UCSD-AML1 (cell line): ENCODE results near the gene STX4.
"Not testable (repeated sequence)": the region's sequence is repeated elsewhere in the genome, so short reads cannot be mapped to it uniquely, and the experiment has no call there.

Experiments used
- DNase-seq: peaks from one replicate; lab custom pipeline; 2025; ENCODE audit not compliant: unreplicated experiment; lab: John Stamatoyannopoulos, UW

The STX4 gene

DNA sequence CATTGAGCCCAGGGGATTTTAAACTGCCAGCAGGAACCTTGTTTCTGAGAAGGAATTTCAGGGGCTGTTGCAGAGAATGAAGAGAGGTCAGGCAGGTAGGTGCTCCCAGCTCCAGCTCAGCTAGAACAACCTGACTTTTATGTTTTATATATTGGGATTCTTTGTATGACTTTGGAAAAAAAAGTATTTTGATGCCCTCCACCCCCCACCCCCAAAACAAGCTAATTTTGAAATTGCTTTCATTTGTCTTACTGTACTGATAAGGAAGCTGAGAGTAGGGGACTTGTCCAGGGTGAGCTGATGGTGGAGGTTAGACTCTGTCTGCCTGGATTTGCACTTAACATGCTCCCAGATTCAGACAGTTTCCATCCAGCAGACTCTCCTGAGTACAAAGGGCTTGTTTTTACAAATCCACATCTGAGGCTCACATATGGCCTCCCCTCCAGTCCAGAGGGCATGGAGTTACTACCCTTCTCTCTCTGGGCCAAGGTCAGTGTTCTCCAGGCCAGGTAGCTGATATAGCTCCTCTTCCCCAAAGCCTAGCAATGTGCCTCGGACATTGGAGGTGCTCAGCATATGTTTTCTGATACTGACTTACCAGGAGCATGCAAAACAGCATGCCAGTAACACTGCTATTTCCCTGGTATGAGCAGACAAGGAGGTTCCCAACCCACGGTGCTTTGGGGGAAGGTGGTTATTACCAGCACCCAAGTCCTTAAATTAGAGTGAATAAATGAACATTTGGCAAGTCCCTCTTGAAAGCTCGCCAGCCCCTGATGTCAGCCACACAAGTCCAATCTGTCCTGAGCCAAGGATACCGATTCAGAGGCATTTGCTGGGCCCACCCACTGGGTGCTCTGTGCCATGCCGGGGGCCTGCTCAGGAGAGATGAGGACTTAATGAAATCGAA is 34.3 kb upstream of the STX4 start:
- DNase-seq, result no peak

GRCh38 chr16:31000671-31001382 is 32.5 kb upstream of the STX4 start:
- DNase-seq, result no peak

GRCh38 chr16:31001507-31002249 is 31.7 kb upstream of the STX4 start:
- no peak for DNase-seq

DNA sequence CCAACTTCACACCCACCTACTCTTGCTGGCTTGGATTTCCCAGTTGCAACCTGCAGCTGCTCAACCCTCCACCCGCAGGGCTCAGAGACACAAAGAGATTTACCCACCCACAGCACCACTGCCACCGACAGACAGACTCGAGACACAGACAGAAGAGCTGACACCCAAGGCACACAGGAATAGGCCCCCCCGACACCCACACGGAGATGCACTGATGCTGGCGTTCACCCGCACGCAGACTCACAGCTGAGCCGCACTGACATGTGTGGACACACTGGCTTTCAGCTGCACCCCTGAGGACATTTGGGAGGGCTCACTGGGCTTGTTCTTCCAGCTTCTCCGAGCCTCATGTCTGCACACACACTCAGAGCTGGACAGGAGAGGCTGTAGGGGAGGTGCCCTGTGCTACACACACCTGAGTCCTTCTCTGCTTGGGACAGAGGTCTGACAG is 31.1 kb upstream of the STX4 start:
- no peak for DNase-seq

DNA sequence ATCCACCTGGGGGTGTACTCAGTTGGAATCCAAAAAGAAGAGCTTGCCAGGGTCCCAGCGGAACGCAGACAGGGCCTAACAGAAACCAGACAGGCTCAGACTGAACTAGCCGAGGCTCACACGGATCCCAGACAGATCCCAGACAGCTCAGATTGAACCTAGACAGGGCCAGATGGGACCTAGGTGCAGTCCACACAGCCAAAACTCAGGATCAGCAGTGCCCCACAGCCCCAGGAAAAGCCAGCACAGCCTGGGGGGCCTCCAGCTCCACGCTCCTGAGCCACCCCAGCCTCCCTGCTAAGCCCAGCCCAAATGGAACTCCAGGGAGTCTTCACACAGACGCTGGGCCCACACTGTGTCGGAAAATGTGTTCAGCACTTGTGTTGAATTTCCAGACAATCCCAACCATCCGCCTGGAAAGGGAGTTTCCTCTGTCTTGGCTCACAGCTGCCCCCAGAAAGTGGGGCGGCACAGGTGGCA is 30.5 kb upstream of the STX4 start:
- DNase-seq, result no peak

- no peak for DNase-seq
These were observed 29.6 kb upstream of the STX4 start for GRCh38 chr16:31003744-31004143.

DNA sequence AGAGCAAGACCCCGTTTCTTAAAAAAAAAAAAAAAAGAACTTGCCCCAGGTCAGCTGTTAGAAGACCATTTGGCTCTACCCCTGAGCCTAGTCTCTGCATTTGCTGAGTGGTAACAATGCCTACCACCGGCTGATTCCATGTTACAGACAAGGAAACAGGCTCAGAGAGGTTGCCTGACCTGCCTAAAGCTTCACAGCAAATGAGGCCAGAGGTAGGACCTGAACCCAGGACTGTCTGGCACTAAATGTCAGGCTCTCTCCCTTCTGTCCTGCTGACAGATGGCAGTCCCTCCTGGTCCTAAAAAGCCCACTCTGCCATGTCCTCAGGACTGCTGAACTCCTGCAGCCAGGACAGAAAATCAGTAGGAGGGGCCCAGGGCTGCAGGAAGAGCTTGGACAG is 28.7 kb upstream of the STX4 start:
- DNase-seq, result no peak

DNA sequence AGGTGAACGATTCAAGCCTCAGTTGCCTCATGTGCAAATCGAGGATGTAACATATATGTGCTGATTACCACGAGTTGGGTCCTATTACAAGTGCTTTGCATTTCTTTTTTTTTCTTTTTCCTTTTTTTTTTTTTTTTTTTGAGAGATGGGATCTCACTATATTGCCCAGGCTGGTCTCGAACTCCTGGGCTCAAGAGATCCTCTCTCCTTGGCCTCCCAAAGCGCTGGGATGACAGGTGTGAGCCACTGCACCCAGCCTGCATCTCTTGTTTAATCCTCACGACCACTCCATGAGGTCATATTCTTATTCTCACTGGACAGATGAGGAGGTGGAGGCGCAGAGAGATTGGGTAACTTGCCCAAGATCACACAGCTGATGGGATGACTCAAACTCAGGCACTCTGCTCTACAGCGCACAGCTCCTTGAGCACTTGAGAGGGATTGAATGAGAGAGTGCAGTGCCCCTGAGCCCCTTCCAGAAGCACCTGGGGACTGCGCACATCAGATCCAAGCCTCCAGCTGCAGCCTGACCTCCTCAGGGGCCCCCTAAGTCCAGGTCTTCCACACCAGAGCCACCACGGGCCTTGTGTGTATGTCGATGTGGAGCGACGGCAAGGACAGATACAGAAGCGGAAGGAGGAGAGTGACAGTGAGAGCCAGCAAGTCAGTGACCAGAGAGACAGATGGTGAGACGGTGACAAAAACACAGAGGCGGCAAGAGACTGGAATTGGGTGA is 27.8 kb upstream of the STX4 start:
- no peak for DNase-seq

DNA sequence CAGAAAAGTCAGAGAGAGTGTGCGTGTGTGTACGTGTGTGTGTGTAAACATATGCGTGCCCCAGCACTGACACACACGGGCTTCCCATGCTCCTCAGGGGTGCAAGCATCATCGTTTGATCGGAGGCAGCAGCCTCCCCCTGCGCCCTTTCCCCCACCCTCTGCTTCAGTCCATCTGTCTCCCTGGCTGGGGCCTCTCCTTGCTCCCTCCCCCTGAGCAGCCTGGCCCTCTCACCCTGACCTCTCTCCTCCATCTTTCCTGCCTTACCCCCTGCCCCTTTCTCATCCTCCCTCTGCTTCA is 27.3 kb upstream of the STX4 start:
- DNase-seq, result no peak

DNA sequence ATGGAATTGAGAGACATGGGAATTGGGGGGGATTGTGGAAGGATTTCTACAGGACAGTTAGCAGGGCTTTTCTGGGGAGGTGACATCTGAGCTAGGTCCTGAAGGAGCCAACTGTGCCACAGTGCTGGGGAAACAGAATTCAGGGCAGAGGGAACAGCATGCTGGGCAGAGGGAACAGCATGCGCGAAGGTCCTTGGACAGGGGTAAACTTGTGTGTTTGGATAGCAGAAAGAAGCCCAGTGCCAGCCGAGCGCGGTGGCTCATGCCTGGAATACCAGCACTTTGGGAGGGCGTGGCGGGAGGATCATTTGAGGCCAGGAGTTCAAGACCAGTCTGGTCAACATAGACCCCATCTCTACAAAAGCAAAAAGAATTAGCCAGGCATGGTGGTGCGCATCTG is 26.8 kb upstream of the STX4 start:
- no peak for DNase-seq

DNA sequence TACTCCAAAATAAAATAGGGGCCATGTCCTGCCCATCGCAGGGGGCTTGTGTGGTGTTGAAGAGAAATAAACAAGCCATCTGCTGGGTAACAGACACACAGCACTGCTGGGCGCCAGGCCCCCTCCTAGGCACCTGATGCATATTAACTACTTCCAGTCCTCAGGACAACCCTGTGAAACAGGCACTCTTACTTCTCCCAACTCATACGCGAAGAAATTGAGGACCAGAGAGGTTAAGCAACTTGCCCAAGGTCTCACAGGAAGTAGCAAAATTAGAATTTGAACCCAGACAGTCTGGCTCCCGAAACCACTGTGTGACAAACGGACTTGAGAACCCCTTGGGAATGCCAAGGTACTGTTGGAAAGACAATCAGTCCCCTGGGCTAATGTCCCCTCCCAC is 25.7 kb upstream of the STX4 start:
- no peak for DNase-seq

DNA sequence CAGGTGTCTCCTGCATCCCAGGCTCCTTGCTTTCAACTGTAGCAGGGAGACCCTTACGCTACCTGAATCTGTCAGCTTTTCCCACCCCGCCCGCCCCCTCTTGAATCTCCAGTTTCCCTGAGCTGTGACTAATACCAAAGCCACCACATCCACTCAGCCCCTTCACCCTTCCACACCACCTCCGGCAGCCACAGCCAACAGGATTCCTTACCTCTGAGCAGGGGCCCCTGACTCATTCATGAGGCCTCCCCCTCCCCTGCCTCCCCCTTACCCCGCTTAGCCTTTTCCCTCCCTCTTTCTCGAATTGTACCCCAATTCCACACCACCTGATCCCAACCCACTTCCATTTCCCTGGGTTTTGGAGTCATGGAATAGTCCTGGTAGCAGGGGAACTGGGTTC is 25.2 kb upstream of the STX4 start:
- no peak for DNase-seq

DNA sequence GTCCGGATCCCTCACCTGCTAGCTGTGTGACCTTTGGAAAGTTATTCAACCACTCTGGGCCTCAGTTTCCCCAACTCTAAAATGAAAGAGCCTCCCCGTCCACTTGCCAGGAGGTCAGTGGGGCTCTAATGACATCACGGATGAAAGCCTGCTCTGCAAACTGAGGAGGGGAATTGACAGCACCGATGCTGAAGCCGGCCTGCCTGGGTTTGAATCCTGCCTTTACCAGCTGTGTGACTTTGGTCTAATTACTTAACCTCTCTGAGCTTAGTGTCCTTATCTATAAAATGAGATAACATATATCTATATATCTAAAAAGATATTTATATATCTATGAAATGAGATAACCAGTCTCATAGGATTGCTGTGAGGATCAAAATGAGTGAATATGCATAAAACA is 24.8 kb upstream of the STX4 start:
- no peak for DNase-seq

- no peak for DNase-seq
These were observed 24.2 kb upstream of the STX4 start for GRCh38 chr16:31009120-31009519.

GRCh38 chr16:31009894-31010584 is 23.3 kb upstream of the STX4 start:
- DNase-seq, result no peak

DNA sequence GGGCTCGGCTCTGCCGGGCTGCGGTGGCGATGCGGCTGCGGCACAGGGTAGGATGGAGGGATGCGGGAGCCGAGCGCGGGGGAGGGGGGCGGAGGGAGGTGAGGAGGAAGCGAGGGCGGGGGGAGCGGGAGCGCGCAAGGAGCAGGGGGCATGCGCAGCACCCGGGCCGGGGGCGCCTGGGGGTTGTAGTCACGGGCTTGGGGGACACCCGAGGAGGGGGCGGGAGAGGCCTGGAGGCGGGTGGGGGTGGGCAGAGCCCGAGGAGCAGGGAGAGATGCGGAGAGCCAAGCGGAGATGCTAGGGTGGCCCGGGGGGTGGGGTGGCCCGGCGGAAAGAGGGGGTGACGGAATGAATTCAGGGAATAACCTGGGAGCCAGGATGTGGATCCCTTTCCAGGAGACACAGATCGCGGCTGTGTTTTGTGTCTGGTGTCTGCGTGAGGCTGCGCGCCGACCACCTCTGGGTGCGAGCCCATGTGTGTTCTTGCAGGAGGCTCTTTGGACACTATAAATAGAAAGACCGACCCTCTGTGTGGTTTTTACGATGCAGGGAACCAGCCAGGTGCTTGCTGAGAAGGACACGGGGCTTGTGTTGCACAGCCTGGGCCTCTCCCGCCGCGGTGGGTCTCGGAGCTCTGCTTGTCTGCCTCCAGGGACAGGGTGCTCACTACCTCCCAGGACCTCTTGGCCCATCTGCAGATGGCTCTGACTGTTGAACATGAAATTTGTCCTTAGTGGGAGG is 22.6 kb upstream of the STX4 start, which contains the start of gene STX1B:
Gene STX1B (minus strand): TSS at position 54 of the 741 bp plus-strand sequence. CDS start 242 bp downstream, outside the sequence.
- DNase-seq, result no peak

DNA sequence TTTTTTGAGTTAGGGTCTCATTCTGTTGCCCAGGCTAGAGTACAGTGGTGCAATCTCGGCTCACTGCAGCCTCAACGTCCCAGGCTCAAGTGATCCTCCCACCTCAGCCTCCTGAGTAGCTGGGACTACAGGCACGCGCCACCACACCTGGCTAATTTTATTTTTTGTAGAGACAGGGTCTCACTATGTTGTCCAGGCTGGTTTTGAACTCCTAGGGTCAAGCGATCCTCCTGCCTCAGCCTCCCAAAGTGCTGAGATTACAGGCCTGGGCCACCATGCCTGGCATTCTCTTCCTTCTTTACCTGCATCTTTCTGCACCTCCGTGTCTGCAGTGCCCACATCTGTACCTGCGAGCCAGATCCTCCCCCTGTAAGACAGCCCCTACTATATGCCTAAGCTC is 21.5 kb upstream of the STX4 start:
- not testable (repeated sequence) for DNase-seq

DNA sequence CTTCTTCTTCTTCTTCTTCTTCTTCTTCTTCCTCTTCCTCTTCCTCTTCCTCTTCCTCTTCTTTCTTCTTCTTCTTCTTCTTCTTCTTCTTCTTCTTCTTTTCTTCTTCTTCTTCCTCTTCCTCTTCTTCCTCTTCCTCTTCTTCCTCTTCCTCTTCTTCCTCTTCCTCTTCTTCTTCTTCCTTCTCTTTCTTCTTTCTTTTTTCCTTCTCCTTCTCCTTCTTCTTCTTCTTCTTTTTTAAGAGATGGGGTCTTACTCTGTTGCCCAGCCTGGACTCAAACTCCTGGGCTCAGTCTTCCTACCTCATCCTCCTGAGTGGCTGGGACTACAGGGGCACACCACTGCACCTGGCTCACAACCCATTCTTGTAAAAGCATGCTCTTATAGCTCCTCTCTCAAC is 20.1 kb upstream of the STX4 start:
- not testable (repeated sequence) for DNase-seq

- no peak for DNase-seq
These were observed 17.3 kb upstream of the STX4 start for GRCh38 chr16:31016018-31016417.

DNA sequence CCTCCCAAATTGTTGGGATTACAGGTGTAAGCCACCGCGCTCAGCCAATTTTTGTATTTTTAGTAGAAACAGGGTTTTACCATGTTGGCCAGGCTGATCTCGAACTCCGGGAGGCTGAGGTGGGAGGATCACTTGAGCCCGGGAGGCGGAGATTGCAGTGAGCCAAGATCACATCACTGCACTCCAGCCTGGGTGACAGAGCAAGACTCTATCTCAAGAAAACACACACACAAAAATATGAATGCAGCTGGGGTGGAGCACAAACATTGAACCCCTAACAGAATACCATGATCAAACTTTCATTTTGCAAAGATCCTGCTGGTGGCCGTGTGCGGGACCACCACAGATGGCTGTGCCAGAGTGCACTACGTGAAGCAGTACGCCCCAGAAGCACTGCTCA is 15.6 kb upstream of the STX4 start:
- not testable (repeated sequence) for DNase-seq
